ENCODE data around the gene CLEC12A.

- TF ChIP-seq POLR2A (IDR thresholded peaks at IDR 0.05; ENCODE audit: low read depth, low read length) (no peak), POU2F2 (IDR thresholded peaks at IDR 0.05; ENCODE audit: low read depth, low read length) (no peak), POLR2AphosphoS5 (IDR thresholded peaks at IDR 0.05; ENCODE audit: low read depth, low read length) (no peak)
These were observed 20.1 kb upstream of the CLEC12A start for GRCh38 chr12:9951026-9951675.
